ENCODE results near the gene RDM1.

RDM1 gene

DNA sequence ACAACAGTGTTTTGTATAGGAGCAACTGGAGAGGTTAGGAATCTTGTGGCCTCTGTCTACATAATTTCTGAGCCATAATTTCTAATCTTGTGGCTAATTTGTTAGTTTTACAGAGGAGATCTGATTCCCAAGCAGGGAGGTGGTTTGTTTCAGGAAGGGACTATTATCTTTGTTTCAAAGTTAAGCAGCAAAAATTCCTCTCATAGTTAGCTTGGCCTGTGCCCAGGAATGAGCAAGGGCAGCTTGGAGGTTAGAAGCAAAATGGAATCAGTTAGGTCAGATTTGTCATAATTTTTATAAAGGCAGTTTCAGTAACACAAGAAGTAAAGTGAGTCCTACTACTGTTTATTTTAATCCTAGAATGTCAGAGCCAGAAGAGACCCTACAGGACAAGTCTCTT lies 2.0 kb upstream of the RDM1 start:
- FAIRE-seq: no peak

DNA sequence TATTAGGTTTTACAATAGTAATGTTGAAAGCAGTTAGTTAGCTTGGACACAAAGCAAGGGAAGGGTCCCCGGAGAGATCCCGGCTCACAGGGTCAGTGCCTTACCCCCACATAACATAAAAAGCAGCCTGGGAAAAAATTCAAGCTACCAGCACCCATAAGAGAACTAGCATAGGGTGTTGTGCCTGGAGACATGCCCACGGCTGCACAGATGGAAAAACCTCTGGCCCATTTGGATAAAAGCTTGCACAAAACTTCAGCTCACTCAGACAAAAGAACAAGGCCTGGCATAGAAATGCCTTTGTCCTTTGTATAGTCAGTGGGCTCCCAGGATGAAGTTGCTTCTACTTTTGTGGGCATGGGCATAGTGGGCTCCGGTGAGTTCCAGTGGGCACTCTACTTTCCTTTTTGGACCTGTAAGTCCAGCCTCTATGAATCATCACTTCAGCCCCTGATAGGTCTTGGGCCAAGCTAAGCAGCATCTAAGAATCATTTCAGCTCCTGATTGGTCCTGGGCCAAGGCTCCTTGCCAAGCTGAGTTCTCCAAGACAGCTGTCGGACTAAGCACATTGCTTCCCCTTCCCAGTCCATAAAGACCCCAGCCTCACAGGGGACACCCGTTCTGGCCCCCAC lies 1.3 kb upstream of the RDM1 start:
- no peak for FAIRE-seq

DNA sequence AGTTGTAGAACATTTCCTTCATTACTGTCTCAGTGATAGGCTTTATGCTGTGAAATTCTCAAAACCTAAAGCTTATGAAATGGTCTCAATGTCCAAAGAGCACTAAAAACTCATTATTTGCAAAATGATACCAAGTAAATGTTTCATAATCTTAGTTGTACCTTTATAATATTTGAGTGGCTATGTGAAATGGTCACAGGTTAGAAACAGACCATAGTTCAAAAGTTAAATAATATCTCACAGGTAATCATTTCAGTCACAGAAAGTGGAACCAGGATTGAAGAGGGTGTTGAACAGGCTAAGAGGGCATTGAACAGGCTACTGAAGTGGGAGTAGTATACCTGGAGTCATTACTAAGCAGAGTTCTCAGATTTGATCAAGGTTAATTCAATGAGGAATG lies 2.9 kb downstream of the RDM1 start:
- no peak for FAIRE-seq

DNA sequence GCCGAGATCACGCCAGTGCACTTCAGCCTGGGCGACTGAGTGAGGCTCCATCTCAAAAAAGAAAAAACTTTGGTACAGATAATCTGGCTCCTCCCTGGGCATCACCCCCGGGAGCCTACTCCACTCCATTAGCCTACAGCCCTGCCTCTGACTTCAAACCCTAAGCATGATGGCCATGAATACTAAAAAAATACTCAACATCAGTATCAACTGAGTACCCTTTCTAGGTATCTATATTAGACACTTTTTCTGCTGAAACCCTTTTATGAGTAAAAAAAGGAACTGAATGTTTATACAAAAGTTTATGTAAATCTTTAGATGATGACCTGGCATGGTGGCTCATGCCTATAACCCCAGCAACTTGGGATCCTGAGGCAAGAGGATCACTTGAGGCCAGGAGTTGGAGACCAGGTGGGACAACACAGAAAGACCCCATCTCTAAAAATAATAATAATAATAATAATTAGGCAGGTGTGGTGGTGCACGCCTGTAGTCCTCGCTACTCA lies 6.9 kb downstream of the RDM1 start:
- no peak for FAIRE-seq

DNA sequence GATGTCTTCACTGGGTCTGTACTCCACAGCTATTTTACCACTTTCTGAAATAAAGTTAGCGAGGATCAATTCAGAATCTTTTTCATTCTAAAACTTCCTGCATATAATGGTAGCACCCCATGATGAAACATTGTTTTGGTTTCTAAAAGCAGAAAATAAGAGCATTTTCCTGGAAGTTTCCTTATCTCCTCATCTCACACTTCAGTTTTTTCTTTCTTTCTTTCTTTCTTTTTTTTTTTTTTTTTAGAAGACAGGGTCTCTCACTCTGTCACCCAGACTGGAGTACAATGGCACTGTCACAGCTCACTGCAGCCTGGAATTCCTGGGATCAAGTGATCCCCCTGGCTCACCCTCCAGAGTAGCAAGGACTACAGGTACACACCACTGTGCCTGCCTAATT lies 10.3 kb downstream of the RDM1 start:
- FAIRE-seq: no peak

DNA sequence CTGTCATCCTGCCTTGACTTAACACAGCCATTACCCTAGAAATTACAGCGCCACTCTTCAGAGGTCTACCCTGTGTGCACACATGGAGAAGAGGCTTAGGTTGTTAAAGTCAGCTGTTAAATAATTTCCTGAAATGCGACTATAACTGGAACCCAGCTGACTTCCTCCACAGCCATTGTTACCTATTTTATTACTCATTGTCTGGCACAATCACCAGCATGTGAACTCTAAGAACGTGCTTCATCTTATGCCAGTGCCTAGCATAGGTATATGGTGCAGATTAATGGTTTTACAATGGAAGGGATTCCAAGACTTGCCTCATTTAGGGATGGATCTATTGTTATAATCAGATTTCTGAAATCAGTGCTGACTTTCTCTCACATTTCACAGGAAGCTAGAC lies 11.9 kb downstream of the RDM1 start:
- no peak for FAIRE-seq

DNA sequence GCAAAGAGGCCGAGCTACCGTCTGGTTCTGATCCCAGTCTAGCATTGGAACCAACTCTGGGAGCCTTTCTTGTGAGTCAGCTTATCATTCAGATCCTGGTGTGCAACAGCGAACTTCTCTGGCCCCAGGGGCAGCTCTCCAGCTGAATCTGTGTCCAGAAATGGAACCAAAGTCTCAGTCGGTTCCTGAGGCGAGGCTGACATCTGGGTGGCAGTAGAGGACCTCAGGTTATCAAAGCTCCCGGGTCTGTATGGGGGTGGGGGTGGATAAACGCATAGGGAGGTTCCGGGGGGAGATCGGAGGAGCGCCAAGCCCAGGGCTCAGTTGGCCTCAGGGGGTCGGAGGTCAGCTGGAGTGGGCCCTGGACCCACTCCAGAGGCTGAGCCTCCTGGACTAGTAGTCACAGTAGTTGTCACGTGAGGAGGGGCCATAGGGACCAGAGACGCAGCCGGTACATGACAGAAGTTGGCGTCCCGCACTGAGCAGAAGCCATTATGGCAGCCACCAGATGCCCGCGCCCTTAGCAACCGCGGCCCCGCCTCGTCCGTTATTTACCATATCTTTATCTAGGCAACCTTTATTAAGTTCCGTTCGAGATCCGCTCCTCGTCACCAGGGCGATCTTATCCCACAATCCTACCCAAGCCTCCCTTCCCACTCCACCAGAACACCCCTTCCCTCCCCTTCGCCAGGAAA lies 12.9 kb downstream of the RDM1 start:
- no peak for FAIRE-seq

DNA sequence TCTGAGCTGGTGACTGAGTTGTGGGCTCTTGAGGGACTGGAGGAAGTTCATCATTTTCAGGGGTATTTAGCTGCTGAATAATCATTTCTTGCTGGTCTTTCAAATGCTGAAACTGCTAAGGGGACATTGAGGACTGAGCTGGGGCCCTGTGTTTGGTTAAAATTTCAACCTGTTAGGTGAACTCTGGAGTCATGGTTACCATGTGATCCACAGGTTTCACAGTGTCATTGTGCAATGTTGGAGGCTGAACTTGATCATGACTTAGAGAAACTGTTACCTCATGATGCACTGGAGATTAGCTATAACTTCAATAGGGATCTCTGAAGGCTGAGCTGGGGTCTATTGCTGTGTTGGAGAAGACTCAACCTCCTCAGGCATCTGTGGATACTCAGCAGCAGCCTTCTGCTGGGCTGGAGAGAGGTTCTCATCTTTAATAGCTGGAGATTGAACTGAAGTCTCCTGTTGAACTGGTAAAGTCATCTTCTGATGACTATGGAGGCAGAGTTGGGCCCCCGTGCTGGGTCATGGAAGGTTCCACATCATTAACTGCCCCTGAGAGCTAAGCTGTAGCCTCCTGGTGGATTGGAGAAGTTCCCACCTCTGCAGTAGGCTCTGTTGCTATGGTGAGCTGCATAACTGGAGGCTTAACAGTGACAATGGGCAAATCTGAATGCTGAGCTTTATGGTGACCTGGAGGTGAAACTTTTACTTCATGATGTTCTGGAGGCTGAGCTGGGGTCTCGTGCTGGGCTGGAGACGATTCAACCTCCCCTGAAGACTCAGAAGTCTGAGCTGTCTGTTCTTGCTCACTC lies 15.2 kb downstream of the RDM1 start:
- no peak for FAIRE-seq

DNA sequence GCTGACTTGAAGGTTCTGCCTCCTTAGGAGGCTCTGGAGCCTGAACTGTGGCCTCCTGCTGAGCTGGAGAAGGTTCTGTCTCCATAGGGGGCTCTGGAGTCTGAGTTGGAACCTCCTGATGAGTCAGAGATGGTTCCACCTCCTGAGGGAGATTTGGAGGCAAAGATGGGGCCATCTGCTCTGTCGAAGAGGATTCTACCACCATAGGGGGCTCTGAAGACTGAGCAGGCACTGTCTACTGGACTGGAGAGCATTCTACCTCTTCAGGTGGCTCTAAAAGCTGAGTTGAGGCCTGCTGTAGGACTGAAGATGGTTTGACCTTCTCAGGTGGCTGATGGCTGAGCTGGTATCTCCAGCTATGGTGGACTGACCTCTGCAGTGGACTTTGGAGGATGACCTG lies 16.2 kb downstream of the RDM1 start:
- FAIRE-seq: no peak

DNA sequence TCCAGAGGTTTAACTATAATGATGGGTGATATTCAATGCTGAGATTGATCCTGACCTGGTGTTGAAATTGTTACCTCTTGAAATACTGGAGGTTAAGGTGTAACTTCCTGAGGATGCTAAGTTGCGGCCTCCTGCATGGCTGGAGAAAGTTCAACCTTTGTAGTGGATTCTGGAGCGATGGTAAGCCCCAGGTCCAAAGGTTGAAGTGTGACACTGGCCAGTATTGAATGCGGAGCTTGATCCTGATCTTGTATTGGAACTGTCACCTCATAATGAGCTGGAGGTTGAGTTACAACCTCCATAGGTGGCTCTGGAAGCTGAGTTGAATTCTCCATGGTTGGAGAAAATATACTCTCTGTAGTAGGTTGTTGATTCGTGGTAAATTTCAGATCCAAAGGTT lies 17.0 kb downstream of the RDM1 start:
- FAIRE-seq: no peak

DNA sequence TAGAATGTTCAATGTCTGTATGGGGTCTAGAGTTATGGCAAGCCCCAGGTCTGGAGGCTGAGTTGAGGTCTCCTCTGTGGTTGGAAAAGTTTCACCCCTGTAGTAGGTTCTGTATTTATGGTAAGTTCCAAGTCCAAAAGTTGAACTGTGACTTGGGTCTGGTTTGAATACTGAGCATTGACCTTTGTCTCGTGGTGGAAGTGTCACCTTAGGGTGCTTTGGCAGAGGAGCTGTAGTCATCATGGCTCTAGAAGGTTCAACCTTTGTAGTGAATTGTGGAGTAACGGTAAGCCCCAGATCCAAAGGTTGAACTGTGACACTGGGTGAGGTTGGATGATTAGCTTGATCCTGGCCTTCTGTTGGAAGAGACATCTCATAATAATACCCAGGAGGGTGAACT lies 17.6 kb downstream of the RDM1 start:
- no peak for FAIRE-seq

DNA sequence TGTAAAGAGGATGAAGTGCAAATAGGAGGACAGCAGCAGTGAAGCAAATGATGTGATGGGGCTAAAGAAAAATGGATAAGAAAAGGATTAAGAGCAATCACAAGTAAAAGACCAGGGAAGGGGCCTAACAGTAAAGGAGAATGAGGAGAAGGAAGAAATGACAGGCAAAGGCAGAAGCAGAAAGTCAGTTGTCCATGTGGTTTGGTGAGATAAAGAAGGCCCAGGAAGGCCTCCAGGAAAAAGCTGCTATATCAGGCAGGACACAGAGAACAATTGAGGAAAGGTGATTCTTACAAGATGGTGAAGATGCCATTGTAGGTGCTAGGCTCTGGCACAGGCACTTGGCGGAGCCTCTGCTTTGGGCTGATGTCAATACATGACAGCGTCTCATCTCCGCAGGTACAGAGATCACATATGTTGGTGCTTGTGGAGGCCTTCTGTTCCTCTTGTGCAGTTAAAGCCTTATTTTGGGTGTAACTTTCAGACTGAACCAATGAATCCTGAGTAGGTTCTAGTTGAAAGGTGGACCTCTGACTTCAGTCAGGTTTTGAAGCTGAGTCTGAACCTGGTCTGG lies 18.1 kb downstream of the RDM1 start:
- no peak for FAIRE-seq

DNA sequence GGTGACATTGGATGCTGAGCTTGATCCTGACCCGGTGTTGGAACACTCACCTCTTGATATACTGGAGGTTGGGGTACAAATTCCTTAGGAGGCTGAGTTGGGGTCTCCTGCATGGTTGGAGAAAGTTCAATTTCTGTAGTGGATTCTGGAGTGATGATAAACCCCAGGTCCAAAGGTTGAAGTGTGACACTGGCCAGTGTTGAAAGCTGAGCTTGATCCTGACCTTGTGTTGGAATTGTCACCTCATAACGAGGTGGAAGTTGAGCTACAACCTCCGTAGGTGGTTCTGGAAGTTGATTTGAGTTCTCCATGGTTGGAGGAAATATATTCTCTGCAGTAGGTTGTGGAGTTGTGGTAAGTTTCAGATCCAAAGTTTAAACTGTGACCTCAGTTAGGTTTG lies 21.2 kb downstream of the RDM1 start:
- FAIRE-seq: no peak

DNA sequence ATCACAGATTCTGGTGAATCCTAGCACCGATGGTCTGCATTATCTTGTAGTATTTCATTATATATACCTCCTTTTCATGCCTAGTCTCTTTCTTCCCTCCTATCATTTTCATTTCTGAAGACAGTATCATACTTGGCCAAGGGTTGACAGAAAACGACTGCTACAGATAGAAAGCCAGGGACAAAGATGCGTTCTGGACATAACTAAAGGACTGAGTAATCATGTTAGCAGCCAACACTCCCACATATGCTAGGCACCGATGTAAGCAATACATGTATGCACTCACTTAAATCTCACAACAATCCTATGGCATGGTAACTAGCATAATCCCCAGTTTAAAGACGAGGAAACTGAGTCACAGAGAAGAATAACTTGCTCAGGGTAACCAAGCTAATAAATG lies 22.9 kb downstream of the RDM1 start:
- FAIRE-seq: no peak

DNA sequence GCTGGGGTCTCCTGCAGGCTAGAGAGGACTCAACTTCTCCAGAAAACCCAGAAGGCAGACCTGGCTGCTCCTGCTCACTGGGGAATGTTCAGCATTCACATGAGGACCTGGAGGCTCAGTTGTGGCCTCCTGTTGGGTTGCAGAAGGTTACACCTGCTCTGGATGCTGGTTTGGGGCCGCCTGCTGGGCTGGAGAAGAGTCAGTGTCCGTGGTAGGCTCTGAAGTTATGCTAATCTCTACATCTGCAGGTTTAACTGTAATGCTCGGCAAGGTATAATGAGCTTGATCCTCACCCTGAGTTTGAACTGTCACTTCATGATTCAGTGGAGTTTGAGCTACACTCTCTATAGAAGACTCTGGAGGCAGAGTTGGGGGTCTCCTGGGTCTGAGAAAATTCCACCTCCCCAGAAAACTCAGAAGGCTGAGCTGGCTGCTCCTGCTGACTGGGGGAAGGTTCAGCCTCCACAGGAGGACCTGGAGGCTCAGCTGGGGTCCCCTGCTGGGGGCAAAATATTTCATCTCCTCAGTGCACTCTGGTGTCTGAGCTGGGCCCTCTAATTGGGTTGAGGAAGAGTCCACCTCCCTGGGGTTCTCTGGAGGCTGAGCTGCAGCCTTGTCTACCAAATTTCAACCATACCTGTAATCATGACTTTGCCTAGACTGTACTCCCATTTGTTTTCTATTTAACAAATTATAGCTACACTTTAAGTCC lies 23.5 kb downstream of the RDM1 start:
- FAIRE-seq: no peak

DNA sequence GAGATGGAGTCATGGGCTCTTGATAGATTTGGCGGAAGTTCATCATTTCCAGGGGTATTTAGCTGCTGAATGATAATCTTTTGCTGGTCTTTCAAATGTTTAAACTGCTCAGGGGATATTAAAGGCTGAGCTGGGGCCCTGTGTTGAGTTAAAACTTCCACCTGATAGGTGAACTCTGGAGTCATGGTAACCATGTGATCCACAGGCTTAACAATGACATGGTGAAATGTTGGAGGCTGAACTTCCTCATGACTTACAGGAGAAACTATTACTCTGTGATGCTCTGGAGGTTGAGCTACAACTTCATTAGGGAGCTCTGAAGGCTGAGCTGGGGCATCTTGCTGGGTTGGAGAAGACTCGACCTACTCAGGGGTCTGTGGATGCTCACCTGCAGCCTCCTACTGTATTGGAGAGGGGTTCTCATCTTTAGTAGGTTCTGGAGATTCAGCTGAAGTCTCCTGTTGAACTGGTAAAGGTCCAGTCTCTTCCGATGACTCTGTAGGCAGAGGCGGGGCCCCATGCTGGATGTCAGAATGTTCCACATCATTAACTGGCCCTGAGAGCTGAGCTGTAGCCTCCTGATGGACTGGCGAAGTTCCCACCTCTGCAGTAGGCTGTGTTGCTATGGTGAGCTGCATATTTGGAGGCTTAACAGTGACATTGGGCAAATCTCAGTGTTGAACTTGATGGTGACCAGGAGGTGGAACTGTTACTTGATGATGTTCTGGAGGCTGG lies 24.2 kb downstream of the RDM1 start:
- FAIRE-seq: no peak

DNA sequence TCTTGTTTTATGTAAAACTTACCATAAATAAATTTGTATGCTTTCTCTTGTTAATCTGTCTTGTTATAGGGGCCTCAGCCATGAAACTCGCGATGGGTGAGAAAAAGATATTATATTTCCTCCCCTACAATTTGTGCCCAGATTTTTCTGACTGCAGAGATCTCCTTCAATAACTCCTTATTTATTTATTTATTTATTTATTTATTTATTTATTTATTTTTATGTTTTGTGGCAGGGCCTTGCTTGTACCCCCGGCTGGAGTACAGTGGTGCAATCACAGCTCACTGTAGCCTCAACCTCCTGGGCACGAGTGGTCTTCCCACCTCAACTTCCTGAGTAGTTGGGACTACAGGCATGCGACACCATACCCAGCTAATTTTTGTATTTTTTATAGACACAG lies 27.1 kb downstream of the RDM1 start:
- FAIRE-seq: no peak

DNA sequence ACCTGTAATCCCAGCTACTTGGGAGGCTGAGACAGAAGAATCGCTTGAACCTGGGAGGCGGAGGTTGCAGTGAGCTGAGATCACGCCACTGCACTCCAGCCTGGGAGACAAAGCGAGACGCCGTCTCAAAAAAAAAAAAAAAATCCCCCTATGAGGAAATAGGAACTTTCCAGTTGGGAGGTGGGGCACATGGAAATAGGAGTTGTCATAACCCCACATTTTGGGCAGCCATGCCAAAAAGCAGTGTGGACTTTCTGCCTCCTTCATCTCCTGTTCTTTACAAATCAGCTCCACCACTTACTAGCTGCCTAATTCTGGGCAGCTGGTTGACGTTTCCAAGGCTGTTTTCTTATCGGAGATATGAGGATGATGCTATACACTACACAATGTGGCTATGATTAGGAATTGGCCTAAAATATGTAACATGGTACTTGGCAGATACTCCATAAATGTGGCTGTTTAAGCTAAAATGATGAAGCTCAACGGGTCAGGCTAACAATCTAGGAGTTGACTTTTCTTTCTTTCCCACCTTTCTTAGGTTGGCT lies 28.9 kb downstream of the RDM1 start:
- no peak for FAIRE-seq

DNA sequence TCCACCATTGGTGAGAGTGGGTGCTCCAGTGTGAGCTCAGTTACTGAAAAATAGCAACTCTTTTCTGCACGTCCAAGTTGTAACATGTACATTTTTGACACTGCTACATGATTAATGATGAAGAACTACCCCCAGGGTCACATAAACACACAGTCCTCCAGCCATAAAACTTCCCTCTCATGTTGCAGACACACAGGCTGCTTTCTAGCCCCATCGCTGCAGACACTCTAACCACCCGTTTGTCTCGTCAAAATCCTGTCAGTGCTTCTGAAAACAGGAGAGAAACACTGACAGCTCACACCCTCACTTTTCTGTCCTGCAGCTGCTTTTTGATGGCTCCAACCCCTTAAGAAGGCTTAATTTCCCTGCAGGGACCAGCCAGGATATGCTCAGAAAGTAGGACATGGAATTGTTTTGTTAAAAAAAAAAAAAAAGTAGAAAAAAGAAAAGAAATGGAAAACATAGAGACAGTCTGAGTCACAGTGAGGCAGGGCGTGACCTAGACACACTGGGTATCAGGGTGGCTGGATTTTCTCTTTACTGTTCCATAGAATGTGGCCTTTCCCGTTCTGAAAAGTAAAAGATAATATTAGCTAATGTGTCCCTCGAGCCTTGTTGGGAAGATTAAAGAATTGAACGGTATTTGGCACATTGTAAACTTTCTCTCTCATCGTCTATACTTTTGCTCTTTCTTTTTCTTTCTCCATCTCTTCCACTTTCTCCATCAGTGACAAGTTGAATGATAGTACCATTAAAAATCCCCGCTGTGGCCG lies 29.7 kb downstream of the RDM1 start:
- no peak for FAIRE-seq

DNA sequence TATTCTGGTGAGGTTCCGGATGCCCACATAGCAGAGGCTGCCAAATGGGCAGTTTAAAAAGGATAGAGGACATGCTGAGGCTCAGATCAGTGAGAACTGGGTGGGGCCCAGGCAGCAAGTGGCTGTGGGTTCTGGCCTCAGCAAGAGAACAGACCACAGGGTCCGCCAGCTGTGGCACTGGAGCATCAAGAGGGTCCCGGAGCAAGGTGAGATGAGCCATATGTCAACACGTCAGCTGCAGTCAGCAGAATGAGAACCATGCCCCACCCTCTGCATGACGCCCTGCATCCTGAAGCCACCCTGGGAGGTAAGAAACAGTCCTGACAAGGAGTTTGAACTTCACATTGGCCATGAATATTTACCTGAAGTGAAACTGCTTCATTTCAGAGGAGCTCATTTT lies 30.3 kb downstream of the RDM1 start:
- no peak for FAIRE-seq
